H1 (cell line): ENCODE measurements around the gene FRMPD4. TPM values are rescaled to one million over a fixed set of nuclear protein-coding genes. Genes with fewer than 3 reads are reported as not detected.

Source experiments
- CTCF ChIA-PET: fragments of 300-600 bp; sonication (Branson Sonifier 250); formaldehyde crosslinking; loops from one replicate; lab custom pipeline; 2021; ENCODE audit not compliant: partially characterized antibody; lab: Charles Lee
- POLR2A ChIA-PET: fragments of 300-600 bp; sonication (Branson Sonifier 250); formaldehyde crosslinking; loops from one replicate; lab custom pipeline; 2021; ENCODE audit warnings: inconsistent platforms; ENCODE audit not compliant: partially characterized antibody; lab: Charles Lee
- DNase-seq, 2 experiments: peaks; one replicate each; pipeline versions ENCODE4 v3.0.0 to v3.0.0-alpha.2; 2010 to 2022; ENCODE audit warnings: low spot score in 2 of 2, low read depth in 1 of 2, mixed read lengths in 1 of 2
- FAIRE-seq: peaks from 2 replicates; lab custom pipeline; 2011; peaks lifted over from hg19 to GRCh38; lab: Jason Lieb, UNC
- H2AFZ ChIP-seq: 2 replicates; pipeline ENCODE4 v1.8.1; 2012; ENCODE audit warnings: low read length, inconsistent platforms
- H2AK5ac ChIP-seq: 2 replicates; pipeline ENCODE4 v1.6.1; 2013; ENCODE audit warnings: low read depth, low read length
- H2BK120ac ChIP-seq: replicated peaks from 2 replicates; pipeline ENCODE3; 2013; ENCODE audit warnings: low read depth, low read length, inconsistent platforms
- H2BK12ac ChIP-seq: 2 replicates; pipeline ENCODE4 v1.6.1; 2013; ENCODE audit warnings: low read depth, low read length
- H2BK15ac ChIP-seq: 2 replicates; pipeline ENCODE4 v1.6.1; 2013; ENCODE audit warnings: low read length
- H2BK20ac ChIP-seq: 2 replicates; pipeline ENCODE4 v1.6.1; 2013; ENCODE audit warnings: low read length
- H2BK5ac ChIP-seq: 2 replicates; pipeline ENCODE4 v1.6.1; 2013; ENCODE audit warnings: low read depth, low read length
- H3K14ac ChIP-seq: 2 replicates; pipeline ENCODE4 v1.6.1; 2013; ENCODE audit warnings: inconsistent platforms; ENCODE audit not compliant: insufficient read length
- H3K18ac ChIP-seq: 2 replicates; pipeline ENCODE4 v1.6.1; 2013; ENCODE audit warnings: low read length; ENCODE audit errors: extremely low read depth
- H3K23ac ChIP-seq: 2 replicates; pipeline ENCODE4 v1.6.1; 2013; ENCODE audit warnings: inconsistent platforms; ENCODE audit not compliant: insufficient read length
- H3K23me2 ChIP-seq: 2 replicates; pipeline ENCODE4 v1.6.1; 2013; ENCODE audit warnings: low read depth, low read length
- H3K27ac ChIP-seq: 2 replicates; pipeline ENCODE4 v1.6.1; 2011; ENCODE audit warnings: low read depth, low read length, inconsistent platforms
- H3K27me3 ChIP-seq, 4 experiments: replicated peaks in 1 of 4; 1 replicate in 1 of 4; 2 replicates in 3 of 4; pipeline versions ENCODE4 v1.6.1 to v1.8.1; 2011 to 2013; ENCODE audit warnings: low read length in 3 of 4, mild to moderate bottlenecking in 3 of 4, inconsistent platforms in 2 of 4, mixed read lengths in 2 of 4, moderate library complexity in 1 of 4; ENCODE audit not compliant: control insufficient read depth in 3 of 4, insufficient read depth in 3 of 4; ENCODE audit errors: extremely low read depth in 1 of 4
- H3K36me3 ChIP-seq, 4 experiments: 2 replicates each; pipeline versions ENCODE4 v1.6.1 to v1.8.1; 2011 to 2013; ENCODE audit warnings: mild to moderate bottlenecking in 4 of 4, low read length in 3 of 4, moderate library complexity in 2 of 4, control low read depth in 1 of 4, inconsistent platforms in 1 of 4; ENCODE audit not compliant: insufficient read depth in 4 of 4, control insufficient read depth in 2 of 4
- H3K4ac ChIP-seq: replicated peaks from 2 replicates; pipeline ENCODE3; 2013; ENCODE audit warnings: low read length, low read depth, mixed read lengths, inconsistent platforms; ENCODE audit not compliant: insufficient read length
- H3K4me1 ChIP-seq, 4 experiments: replicated peaks in 1 of 4; 1 replicate in 1 of 4; 2 replicates in 3 of 4; pipeline versions ENCODE4 v1.6.1 to v1.8.1; 2011 to 2013; ENCODE audit warnings: low read length in 3 of 4, inconsistent platforms in 2 of 4, mixed read lengths in 1 of 4; ENCODE audit not compliant: insufficient read depth in 4 of 4, control insufficient read depth in 3 of 4
- H3K4me2 ChIP-seq, 2 experiments: 2 replicates each; pipeline versions ENCODE4 v1.6.1 to v1.8.1; 2011 to 2013; ENCODE audit warnings: low read depth in 2 of 2, low read length in 2 of 2, control low read depth in 1 of 2, inconsistent platforms in 1 of 2, mild to moderate bottlenecking in 1 of 2; ENCODE audit not compliant: insufficient read depth in 1 of 2
- H3K4me3 ChIP-seq, 4 experiments: fragments of 200-600, 300-600 bp in 1 of 4; sonication (generic), shearing (Covaris generic), sonication (Bioruptor Twin) in 1 of 4; 2 replicates each; pipeline versions ENCODE4 v1.5.1 to v1.8.1; 2011 to 2016; ENCODE audit warnings: low read length in 4 of 4, low read depth in 3 of 4, control low read depth in 2 of 4, inconsistent platforms in 2 of 4, mild to moderate bottlenecking in 2 of 4, mixed read lengths in 1 of 4, moderate library complexity in 1 of 4; ENCODE audit not compliant: insufficient read depth in 2 of 4; ENCODE audit errors: extremely low read depth in 1 of 4
- H3K56ac ChIP-seq: replicated peaks from 2 replicates; pipeline ENCODE3; 2013; ENCODE audit warnings: low read depth, mild to moderate bottlenecking, mixed read lengths, low read length, inconsistent platforms; ENCODE audit not compliant: insufficient read length
- H3K79me1 ChIP-seq: 2 replicates; pipeline ENCODE4 v1.6.1; 2013; ENCODE audit warnings: low read depth, low read length, control low read depth
- H3K79me2 ChIP-seq, 2 experiments: 2 replicates each; pipeline versions ENCODE4 v1.6.1 to v1.8.1; 2012 to 2013; ENCODE audit warnings: low read length in 2 of 2, mild to moderate bottlenecking in 2 of 2, inconsistent platforms in 1 of 2; ENCODE audit not compliant: insufficient read depth in 2 of 2, control insufficient read depth in 1 of 2
- H3K9ac ChIP-seq, 4 experiments: replicated peaks in 1 of 4; 1 replicate in 1 of 4; 2 replicates in 3 of 4; pipeline versions ENCODE4 v1.6.1 to v1.8.1; 2011 to 2013; ENCODE audit warnings: low read depth in 3 of 4, low read length in 3 of 4, control low read depth in 2 of 4, mild to moderate bottlenecking in 2 of 4, moderate library complexity in 2 of 4, inconsistent platforms in 1 of 4; ENCODE audit errors: extremely low read depth in 1 of 4
- H3K9me3 ChIP-seq, 2 experiments: 2 replicates each; pipeline versions ENCODE4 v1.6.1 to v1.8.1; 2012 to 2013; ENCODE audit warnings: mild to moderate bottlenecking in 2 of 2, moderate library complexity in 2 of 2, control low read depth in 1 of 2, inconsistent platforms in 1 of 2, low read depth in 1 of 2, low read length in 1 of 2, mixed read lengths in 1 of 2; ENCODE audit not compliant: insufficient read depth in 2 of 2
- H4K20me1 ChIP-seq, 2 experiments: replicated peaks in 1 of 2; 2 replicates each; pipeline versions ENCODE3 to v1.8.1; 2011 to 2013; ENCODE audit warnings: inconsistent platforms in 2 of 2, low read length in 2 of 2, mild to moderate bottlenecking in 1 of 2; ENCODE audit not compliant: insufficient read depth in 2 of 2, control insufficient read depth in 1 of 2
- H4K5ac ChIP-seq: 2 replicates; pipeline ENCODE4 v1.6.1; 2013; ENCODE audit warnings: low read length, low read depth, mixed read lengths, inconsistent platforms; ENCODE audit not compliant: insufficient read length
- H4K8ac ChIP-seq: 2 replicates; pipeline ENCODE4 v1.8.0; 2013; ENCODE audit warnings: mild to moderate bottlenecking, moderate library complexity, low read length, inconsistent platforms; ENCODE audit not compliant: insufficient read depth; ENCODE audit errors: extremely low read depth
- H4K91ac ChIP-seq: replicated peaks from 2 replicates; pipeline ENCODE3; 2013; ENCODE audit warnings: low read length, mixed read lengths, inconsistent platforms; ENCODE audit not compliant: insufficient read length
- CBX8 ChIP-seq: fragments of 300-800, 300-1000 bp; sonication (generic); IDR thresholded peaks from 2 replicates; pipeline ENCODE4 v1.7.1; 2016; ENCODE audit warnings: low read depth, low read length, borderline replicate concordance
- CEBPB ChIP-seq: IDR thresholded peaks from 2 replicates; pipeline ENCODE4 v1.6.1; 2012; ENCODE audit warnings: low read depth, low read length
- MAFK ChIP-seq: IDR thresholded peaks from 2 replicates; pipeline ENCODE4 v1.6.1; 2012; ENCODE audit warnings: low read depth, mild to moderate bottlenecking, improper control_type of control experiment, low read length
- NRF1 ChIP-seq: IDR thresholded peaks from 2 replicates; pipeline ENCODE4 v1.6.1; 2011; ENCODE audit warnings: mild to moderate bottlenecking, low read depth, low read length, improper control_type of control experiment
- PHF8 ChIP-seq: fragments of 200-600 bp; sonication (generic); conservative IDR thresholded peaks from 2 replicates; pipeline ENCODE4 v1.7.1; 2012; ENCODE audit warnings: low read depth, mild to moderate bottlenecking, inconsistent platforms, low read length, moderate library complexity
- SIN3A ChIP-seq, 2 experiments: IDR thresholded peaks in 1 of 2; conservative IDR thresholded peaks in 1 of 2; 2 replicates each; pipeline ENCODE4 v1.6.1; 2011 to 2012; ENCODE audit warnings: low read length in 2 of 2, improper control_type of control experiment in 1 of 2, low read depth in 1 of 2, mild to moderate bottlenecking in 1 of 2
- SP2 ChIP-seq: IDR thresholded peaks from 2 replicates; pipeline ENCODE4 v1.6.1; 2012; ENCODE audit warnings: mild to moderate bottlenecking, low read length, inconsistent platforms
- YY1 ChIP-seq: IDR thresholded peaks from 2 replicates; pipeline ENCODE4 v1.6.1; 2011; ENCODE audit warnings: low read depth, mild to moderate bottlenecking, low read length
- WGBS, 2 experiments: shearing (Covaris generic) in 1 of 2; methylation state at CpG; one replicate each; pipeline versions ENCODE4 v1.1.6 to v1.1.7; 2013 to 2015; ENCODE audit warnings: low lambda C conversion rate in 2 of 2, mixed read lengths in 2 of 2, inconsistent platforms in 1 of 2, low coverage in 1 of 2, missing lambda C conversion rate in 1 of 2; ENCODE audit not compliant: insufficient replicate concordance in 2 of 2, insufficient coverage in 1 of 2, insufficient read length in 1 of 2; ENCODE audit errors: extremely low coverage in 1 of 2, missing lambda C conversion rate in 1 of 2; 5-methylcytosine and 5-hydroxymethylcytosine counted together
- polyA plus RNA-seq, 7 experiments: library from polyadenylated mRNA; depleted of rRNA in 3 of 7; stranded (reverse) in 5 of 7; unstranded in 2 of 7; fragments of >200 nt in 5 of 7; fragments of 200-250 nt in 2 of 7; gene quantifications; 1 replicate in 5 of 7; 2 replicates in 1 of 7; 4 replicates in 1 of 7; pipeline versions ENCODE4 v1.2.1 to v1.2.3, GENCODE V29; 2011 to 2013; ENCODE audit warnings: missing spikeins in 2 of 7, mixed read lengths in 2 of 7
- total RNA-seq: library from RNA; stranded (reverse); fragmentation: NEBNext Ultra II Directional; extraction: Animal tissue kit (Norgen Biotek cat#: 25700); gene quantifications from 2 replicates; pipeline ENCODE4 v1.2.1, GENCODE V29; 2021

Gene FRMPD4
- total and polyA plus RNA-seq, 2 of the 8 experiments (the other 6 are each of a cell fraction or from before 2014, with no cell fraction given), result 0.02 to 0.37 TPM

DNA sequence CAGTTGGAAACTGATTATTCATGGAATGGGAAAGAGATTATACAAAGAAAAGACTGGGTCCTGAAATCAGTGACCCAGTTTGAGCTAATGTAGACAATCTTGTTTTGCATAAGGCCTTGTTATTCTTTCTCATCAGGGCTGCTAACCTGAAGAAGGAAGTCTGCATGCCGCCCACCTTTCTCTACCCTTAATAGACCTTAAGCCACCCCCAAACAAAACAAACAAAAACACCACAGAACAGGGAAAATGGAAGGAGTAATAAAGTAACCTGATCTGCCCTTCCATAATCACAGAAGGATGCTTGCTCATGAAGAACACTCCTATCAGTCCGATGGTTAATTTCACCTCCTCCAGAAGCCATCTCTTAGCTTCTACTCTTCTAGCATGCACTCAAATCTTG, 288.1 kb downstream of the FRMPD4 start:
- Histone ChIP-seq H3K36me3 (no peaks in the 10 kb centered on the region), H3K18ac (no peak overlapping the region), H2BK5ac (no peak overlapping the region), H3K27me3 (no peaks in the 10 kb centered on the region), H4K91ac (no peak overlapping the region), H3K14ac (no peak overlapping the region), H3K4me3 (no peak overlapping the region), H3K27ac (no peak overlapping the region), H2BK20ac (no peak overlapping the region), H2BK12ac (no peak overlapping the region), H4K8ac (no peak overlapping the region), H3K9ac (no peak overlapping the region), H3K4me2 (no peak overlapping the region), H4K20me1 (no peaks in the 10 kb centered on the region), H3K4me1 (no peaks in the 10 kb centered on the region), H2BK15ac (no peak overlapping the region), H2AK5ac (no peak overlapping the region), H3K23ac (no peak overlapping the region), H3K9me3 (no peaks in the 10 kb centered on the region), H4K5ac (no peak overlapping the region), H3K4ac (no peak overlapping the region), H3K79me1 (no peaks in the 10 kb centered on the region), H2BK120ac (no peak overlapping the region), H3K56ac (no peak overlapping the region), H2AFZ (no peak overlapping the region), H3K79me2 (no peaks in the 10 kb centered on the region), H3K23me2 (no peaks in the 10 kb centered on the region)
- DNase-seq (no peak), FAIRE-seq (no peak)
- TF ChIP-seq MAFK, result no peak
- TF ChIP-seq SP2, result no peak
- TF ChIP-seq PHF8, result no peak
- no peak for TF ChIP-seq YY1
- no peak for TF ChIP-seq CBX8
- TF ChIP-seq SIN3A (conservative IDR thresholded peaks at IDR 0.05 in 1 of 2, IDR thresholded peaks at IDR 0.05 in 1 of 2; ENCODE audit: low read depth in 1 of 2, low read length in 2 of 2), result no peak
- TF ChIP-seq NRF1, result no peak
- TF ChIP-seq CEBPB, result no peak
- ChIA-PET CTCF (interaction anchor here (0.9 kb wide), 1 partner anchor 76 kb away, joined by 3 read pairs; no protein-coding TSS in a partner anchor), POLR2A (no interaction called here)
- 95% methylated on average over 2 of the region's 2 CpGs; no CpG with 5 or more reads in 1 of the 2 experiments for WGBS, 2 experiments
